ENCODE results near the gene ZBTB7C. TPM values are rescaled to one million over a fixed set of nuclear protein-coding genes. Genes with fewer than 3 reads are reported as not detected.

ZBTB7C gene
- total RNA-seq, 1 donor from 2014 or later = under 0.01 TPM

DNA sequence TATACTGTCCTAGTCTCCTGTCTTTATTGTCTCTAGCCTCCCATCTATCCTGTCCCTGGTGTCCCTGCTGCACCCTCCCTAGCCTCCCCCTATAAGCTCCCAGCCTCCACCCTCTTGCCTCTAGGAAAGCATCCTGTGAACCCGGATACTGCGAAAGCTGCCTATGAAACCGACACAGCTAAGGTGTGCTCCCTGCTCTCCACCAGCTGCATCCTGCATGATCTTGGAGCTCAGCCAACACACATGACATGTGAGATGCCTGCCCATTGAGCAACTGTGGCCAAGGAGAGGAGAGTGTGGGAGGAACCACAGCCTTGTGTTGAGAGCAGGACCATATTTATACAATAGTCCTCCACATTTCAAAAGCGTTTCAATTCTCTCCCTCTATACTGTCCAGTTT lies 187.1 kb downstream of the ZBTB7C start:
- peak; percentile 89 for DNase-seq (ENCODE audit: low read depth)
- TF ChIP-seq, protein P1, sequence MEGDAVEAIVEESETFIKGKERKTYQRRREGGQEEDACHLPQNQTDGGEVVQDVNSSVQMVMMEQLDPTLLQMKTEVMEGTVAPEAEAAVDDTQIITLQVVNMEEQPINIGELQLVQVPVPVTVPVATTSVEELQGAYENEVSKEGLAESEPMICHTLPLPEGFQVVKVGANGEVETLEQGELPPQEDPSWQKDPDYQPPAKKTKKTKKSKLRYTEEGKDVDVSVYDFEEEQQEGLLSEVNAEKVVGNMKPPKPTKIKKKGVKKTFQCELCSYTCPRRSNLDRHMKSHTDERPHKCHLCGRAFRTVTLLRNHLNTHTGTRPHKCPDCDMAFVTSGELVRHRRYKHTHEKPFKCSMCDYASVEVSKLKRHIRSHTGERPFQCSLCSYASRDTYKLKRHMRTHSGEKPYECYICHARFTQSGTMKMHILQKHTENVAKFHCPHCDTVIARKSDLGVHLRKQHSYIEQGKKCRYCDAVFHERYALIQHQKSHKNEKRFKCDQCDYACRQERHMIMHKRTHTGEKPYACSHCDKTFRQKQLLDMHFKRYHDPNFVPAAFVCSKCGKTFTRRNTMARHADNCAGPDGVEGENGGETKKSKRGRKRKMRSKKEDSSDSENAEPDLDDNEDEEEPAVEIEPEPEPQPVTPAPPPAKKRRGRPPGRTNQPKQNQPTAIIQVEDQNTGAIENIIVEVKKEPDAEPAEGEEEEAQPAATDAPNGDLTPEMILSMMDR (IDR thresholded peaks at IDR 0.05; ENCODE audit: insufficient read depth, low read length, severe bottlenecking) = no peak
- no peaks in the 10 kb centered on the region for H3K27me3 ChIP-seq (ENCODE audit: control insufficient read depth, insufficient read depth, low read length)
- FAIRE-seq = peak; percentile 94
- no peak overlapping the region for H3K4me3 ChIP-seq (ENCODE audit: low read depth, low read length)
- H3K36me3 ChIP-seq (ENCODE audit: control insufficient read depth, insufficient read depth, low read length) = no peaks in the 10 kb centered on the region

DNA sequence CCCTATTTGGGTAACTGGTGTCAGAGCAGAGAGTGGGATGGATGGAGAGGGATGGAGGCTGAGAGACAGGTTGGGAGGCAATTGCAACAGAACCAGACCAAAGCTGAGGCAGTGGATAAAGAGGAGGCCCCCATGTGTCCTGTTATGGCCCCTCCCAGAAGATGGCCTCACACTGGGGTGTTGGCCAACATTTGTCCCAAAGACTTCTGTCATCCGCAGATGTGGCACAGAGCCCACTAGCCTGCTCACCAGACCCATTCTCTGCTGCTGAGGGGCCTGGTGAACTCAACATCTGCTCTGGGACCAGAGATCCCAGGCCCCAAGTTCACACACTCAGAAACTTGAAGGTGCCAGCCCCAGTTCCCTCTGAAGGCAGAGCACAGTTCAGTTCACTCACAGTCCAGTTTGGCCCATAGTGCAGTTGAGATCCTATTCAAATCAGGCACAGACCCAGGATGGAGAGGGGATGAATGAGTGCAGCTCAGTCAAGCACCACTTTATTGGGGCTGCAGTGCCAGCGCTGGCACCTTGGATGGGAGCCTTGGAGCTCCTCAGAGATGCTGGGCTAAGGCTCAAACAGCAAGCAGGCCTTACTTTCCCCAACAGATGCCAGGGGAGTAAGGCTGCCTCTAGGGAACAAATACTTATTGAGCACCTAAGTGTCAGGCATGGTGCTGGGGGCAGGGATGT lies 189.2 kb downstream of the ZBTB7C start:
- TF ChIP-seq, protein P1 (IDR thresholded peaks at IDR 0.05; ENCODE audit: insufficient read depth, low read length, severe bottlenecking) = no peak
- H3K4me3 ChIP-seq (ENCODE audit: low read depth, low read length) = no peak overlapping the region
- FAIRE-seq (peak; percentile 55), DNase-seq (ENCODE audit: low read depth) (no peak)
- H3K36me3 ChIP-seq (ENCODE audit: control insufficient read depth, insufficient read depth, low read length) = no peaks in the 10 kb centered on the region
- no peaks in the 10 kb centered on the region for H3K27me3 ChIP-seq (ENCODE audit: control insufficient read depth, insufficient read depth, low read length)

DNA sequence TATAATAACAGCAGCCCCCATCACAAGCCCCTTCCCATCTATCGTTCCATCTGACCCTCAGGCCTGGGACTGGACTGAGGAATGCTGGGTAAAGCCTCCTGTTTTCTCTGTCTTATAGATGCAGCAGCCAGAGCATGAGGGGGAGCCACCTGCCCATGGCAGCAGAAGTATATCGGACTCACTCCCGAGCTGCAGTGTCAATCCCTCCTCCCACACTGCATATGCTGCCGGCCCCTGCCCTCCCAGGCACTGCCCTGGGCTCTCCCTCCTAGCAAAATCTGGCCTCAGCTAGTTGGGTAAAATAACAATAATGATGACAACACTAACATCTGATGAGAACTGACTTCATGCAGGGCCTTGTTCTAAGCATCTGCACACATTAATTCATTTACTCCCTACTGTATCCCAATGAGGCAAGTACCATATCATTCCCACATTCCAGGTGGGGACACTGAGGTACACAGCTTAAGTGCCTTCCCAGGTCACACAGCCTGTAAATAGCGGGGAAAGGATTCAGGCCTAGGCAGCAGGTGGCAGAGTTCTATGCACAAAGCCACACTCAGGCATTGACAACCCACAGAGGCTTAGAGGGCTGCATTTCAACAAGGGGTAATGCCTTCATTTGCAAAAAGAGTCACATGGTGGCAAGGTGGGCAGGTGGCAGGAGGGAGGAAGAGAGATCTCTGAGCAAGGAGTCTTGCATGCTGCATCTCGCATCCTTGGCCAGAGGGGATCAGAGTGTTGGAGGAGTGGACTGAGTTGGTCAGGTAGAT lies 190.0 kb downstream of the ZBTB7C start:
- FAIRE-seq = no peak
- no peak for DNase-seq (ENCODE audit: low read depth)
- H3K27me3 ChIP-seq (ENCODE audit: control insufficient read depth, insufficient read depth, low read length) = no peaks in the 10 kb centered on the region
- H3K4me3 ChIP-seq (ENCODE audit: low read depth, low read length) = no peak overlapping the region
- TF ChIP-seq, protein P1 (IDR thresholded peaks at IDR 0.05; ENCODE audit: insufficient read depth, low read length, severe bottlenecking) = no peak
- H3K36me3 ChIP-seq (ENCODE audit: control insufficient read depth, insufficient read depth, low read length) = no peaks in the 10 kb centered on the region

DNA sequence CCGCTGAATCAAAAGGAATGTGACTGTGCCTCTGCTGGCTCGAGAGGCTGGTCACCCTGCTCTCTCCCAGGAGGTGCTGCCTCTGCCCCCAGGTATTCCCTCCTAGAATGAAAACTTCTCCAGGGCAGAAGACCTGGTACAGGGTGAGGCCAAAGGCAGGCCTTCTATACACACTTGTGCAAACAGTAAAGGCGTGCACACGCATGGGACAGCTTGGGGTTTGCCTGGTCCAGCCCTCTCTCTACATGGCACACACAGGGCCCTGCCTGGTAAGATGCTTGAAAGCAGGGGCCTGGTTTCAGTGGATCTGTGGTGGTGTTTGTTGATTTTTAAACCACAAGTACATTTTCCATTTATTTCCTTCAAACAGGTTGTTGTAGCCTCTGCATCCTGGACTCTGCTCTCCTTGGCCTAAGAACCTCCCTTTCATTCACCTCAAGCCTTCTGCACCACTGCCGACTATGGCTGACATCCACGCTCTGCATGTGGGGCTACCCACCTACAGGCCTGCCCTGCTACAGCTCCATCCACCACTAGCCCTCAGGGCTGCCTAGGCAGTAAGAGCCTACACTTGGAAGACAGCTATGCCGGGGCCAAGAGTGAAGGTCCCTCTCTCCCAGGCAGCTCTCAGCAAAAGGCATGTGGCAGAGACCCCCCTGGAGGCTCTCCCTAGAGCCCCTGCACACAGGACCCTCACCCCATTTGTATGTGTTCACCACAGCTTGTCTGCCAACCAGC lies 190.7 kb downstream of the ZBTB7C start:
- DNase-seq (ENCODE audit: low read depth) (no peak), FAIRE-seq (no peak)
- Histone ChIP-seq H3K4me3 (ENCODE audit: low read depth, low read length) (no peak overlapping the region), H3K36me3 (ENCODE audit: control insufficient read depth, insufficient read depth, low read length) (no peaks in the 10 kb centered on the region), H3K27me3 (ENCODE audit: control insufficient read depth, insufficient read depth, low read length) (no peaks in the 10 kb centered on the region)
- TF ChIP-seq, protein P1 (IDR thresholded peaks at IDR 0.05; ENCODE audit: insufficient read depth, low read length, severe bottlenecking) = no peak

DNA sequence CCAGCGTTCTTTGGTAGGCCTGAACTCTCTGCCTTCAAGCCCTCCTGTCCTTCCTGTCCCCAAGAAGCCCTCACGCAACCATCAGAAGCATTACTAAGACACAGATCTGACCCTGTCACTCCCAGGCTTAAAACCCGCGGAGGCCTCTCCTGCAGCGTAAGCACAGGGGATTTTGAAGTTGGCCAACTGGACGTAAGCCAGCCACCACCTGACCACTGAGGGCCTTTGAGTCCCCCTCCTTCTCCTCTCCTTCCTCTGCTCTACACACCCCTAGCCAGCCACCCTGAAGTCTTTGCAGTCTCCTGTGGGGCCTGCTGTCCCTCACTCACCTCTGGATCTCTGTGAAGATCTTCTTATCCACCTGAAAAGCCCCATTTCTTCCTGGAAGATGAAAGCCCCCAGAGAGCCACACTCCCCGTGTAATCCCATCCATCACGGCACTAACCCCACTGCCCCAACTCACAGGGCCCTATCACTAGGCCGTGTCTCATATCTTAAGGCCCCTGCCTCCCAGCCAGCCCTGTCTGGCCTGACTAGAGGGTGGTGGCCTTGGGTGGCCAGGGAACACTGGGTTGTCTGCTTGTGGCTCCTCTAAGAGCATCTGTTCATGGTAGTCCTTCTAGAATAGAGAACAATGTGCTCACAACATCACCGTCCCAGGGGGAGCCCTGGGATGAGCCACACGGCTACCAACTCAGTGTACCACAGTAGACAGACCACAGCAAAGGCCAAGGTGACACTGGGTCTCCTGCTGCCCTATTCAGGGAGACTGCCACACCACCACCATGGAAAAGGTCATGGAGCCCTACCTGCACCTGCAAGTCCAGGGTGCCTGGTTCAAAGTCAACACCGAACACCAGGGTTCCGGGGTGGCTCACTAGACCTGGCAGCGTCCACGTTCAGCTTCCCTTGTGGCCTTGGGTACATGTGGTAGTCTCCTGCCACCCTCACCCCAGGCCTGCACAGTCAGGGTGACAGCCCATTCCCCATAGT lies 191.6 kb downstream of the ZBTB7C start:
- Histone ChIP-seq H3K36me3 (ENCODE audit: control insufficient read depth, insufficient read depth, low read length) (no peaks in the 10 kb centered on the region), H3K27me3 (ENCODE audit: control insufficient read depth, insufficient read depth, low read length) (no peaks in the 10 kb centered on the region), H3K4me3 (ENCODE audit: low read depth, low read length) (no peak overlapping the region)
- TF ChIP-seq, protein P1 (IDR thresholded peaks at IDR 0.05; ENCODE audit: insufficient read depth, low read length, severe bottlenecking) = no peak
- DNase-seq (ENCODE audit: low read depth) (no peak), FAIRE-seq (no peak)

Data from bronchial epithelial cell (primary cell).